ENCODE data around the gene PHOX2A. TPM values are rescaled to one million over a fixed set of nuclear protein-coding genes. Genes with fewer than 3 reads are reported as not detected.

The PHOX2A gene
- total RNA-seq, 4 donors from 2014 or later = not detected

- H3K27me3 ChIP-seq = no peaks in the 10 kb centered on the region
- no peaks in the 10 kb centered on the region for H3K4me1 ChIP-seq
Measured at GRCh38 chr11:72257570-72257969, 13.6 kb upstream of the PHOX2A start.

GRCh38 chr11:72254299-72254993 is 10.5 kb upstream of the PHOX2A start:
- no peak for DNase-seq
- Histone ChIP-seq H3K4me3 (no peak overlapping the region), H3K27me3 (no peaks in the 10 kb centered on the region), H3K27ac (no peak overlapping the region), H3K9me3 (no peaks in the 10 kb centered on the region), H3K4me1 (no peaks in the 10 kb centered on the region), H3K36me3 (no peaks in the 10 kb centered on the region)
- TF ChIP-seq POLR2A (IDR thresholded peaks at IDR 0.05) (no peak), CTCF (IDR thresholded peaks at IDR 0.05) (no peak)

More at GRCh38 chr11:72257570-72257969, 13.6 kb upstream of the PHOX2A start:
- no peak for TF ChIP-seq POLR2A (IDR thresholded peaks at IDR 0.05)
- no peak for TF ChIP-seq CTCF (IDR thresholded peaks at IDR 0.05)
- no peak overlapping the region for H3K4me3 ChIP-seq
- no peaks in the 10 kb centered on the region for H3K36me3 ChIP-seq
- H3K9me3 ChIP-seq = no peaks in the 10 kb centered on the region
- DNase-seq = no peak
- no peak overlapping the region for H3K27ac ChIP-seq

- Histone ChIP-seq H3K4me1 (no peaks in the 10 kb centered on the region), H3K27ac (no peak overlapping the region), H3K9me3 (no peaks in the 10 kb centered on the region), H3K4me3 (no peak overlapping the region), H3K36me3 (no peaks in the 10 kb centered on the region), H3K27me3 (no peaks in the 10 kb centered on the region)
- TF ChIP-seq POLR2A (IDR thresholded peaks at IDR 0.05) = no peak
- DNase-seq = no peak
Measured at GRCh38 chr11:72253392-72253791, 9.4 kb upstream of the PHOX2A start.

- TF ChIP-seq CTCF (IDR thresholded peaks at IDR 0.05) = no peak
- no peak for TF ChIP-seq POLR2A (IDR thresholded peaks at IDR 0.05)
- no peaks in the 10 kb centered on the region for H3K4me1 ChIP-seq
- no peak for DNase-seq
- no peaks in the 10 kb centered on the region for H3K27me3 ChIP-seq
- H3K27ac ChIP-seq = no peak overlapping the region
- no peaks in the 10 kb centered on the region for H3K36me3 ChIP-seq
- H3K9me3 ChIP-seq = no peaks in the 10 kb centered on the region
- no peak overlapping the region for H3K4me3 ChIP-seq
Measured at GRCh38 chr11:72251614-72252013, 7.6 kb upstream of the PHOX2A start.

GRCh38 chr11:72250661-72251464 is 6.9 kb upstream of the PHOX2A start:
- Histone ChIP-seq H3K36me3 (no peaks in the 10 kb centered on the region), H3K27me3 (no peaks in the 10 kb centered on the region), H3K4me1 (no peaks in the 10 kb centered on the region), H3K4me3 (no peak overlapping the region), H3K9me3 (no peaks in the 10 kb centered on the region), H3K27ac (no peak overlapping the region)
- no peak for TF ChIP-seq CTCF (IDR thresholded peaks at IDR 0.05)
- no peak for DNase-seq

- TF ChIP-seq CTCF (IDR thresholded peaks at IDR 0.05) (no peak), POLR2A (IDR thresholded peaks at IDR 0.05) (no peak)
- Histone ChIP-seq H3K27ac (no peak overlapping the region), H3K4me3 (no peak overlapping the region), H3K27me3 (peaks cover 0 to 2% of the 10 kb centered on the region in 2 donors), H3K36me3 (no peaks in the 10 kb centered on the region), H3K9me3 (no peaks in the 10 kb centered on the region), H3K4me1 (no peaks in the 10 kb centered on the region)
- no peak for DNase-seq
Measured at GRCh38 chr11:72249961-72250360, 6.0 kb upstream of the PHOX2A start.

All from Peyer's patch (tissue), 4 donors.